TTC549 (cell line): ENCODE measurements around the gene FUOM.

Source experiments
- FAIRE-seq: peaks from 2 replicates; lab custom pipeline; 2012; peaks lifted over from hg19 to GRCh38; lab: Jason Lieb, UNC

The FUOM gene

DNA sequence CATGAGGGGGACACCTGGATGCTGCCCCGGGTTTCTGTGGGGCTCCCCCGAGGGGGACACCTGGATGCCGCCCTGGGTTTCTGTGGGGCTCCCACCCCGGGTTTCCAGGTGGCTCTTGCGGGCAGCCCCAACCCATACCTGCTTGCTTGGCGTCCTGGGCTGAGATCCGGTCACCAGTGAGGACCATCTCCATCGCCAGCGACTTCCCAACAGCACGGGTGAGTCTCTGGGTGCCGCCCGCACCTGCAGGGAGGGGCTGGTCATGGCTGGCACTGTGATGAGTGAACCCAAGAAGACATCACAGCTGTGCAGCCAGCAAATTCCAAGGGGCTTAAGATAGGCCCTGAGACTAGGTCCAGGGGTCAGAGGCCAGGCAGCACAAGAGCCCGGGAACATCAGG, 8.9 kb upstream of the FUOM start:
- FAIRE-seq, result no peak

DNA sequence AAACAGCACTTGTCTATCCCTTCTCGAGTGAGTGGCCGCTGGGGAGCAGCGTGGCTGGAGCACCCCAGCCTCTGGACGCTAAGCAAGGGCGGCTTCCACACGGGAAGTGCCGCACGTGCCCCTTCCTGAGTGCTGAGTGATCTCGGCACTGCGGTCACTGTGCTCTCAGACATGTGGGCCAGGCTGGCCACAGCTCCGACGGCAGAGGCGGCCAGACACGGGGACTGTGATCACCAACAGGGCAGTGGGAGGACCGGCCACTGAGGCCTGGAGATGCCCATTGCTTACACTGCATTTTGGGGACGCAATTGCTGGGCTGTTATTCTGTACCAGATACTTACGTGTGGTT, 8.3 kb upstream of the FUOM start:
- FAIRE-seq, result no peak

DNA sequence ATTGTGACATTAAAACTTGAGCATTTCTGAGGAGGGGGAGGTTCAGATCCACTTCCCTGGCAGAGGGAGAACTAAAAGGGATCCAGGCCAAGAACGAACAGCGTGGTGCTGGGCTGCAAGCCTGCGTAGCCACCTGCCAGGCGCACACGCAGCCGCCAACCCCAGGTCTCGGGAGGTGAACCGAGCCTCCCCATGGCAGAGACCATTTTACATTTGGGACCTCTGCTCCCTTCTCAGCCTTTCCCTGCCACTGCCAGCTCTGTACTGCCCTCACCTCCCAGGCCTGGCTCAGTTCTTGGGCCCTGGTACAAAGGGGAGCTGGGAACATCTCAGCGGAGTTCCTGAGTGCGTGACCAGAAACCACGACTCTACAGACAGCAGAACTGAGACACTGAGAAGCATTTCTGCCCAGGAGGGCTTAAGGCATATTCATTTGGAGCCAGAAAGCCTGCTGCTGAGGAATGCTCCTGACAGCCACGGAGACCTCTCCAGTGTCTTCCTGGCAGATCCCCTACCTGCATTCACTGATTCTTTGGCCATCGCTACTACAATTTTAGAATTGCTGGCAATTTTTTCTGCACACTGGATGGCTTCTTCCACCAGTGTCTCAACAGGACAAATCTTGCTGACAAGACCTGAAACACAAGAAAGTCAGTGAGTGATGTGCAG, 7.8 kb upstream of the FUOM start:
- no peak for FAIRE-seq

DNA sequence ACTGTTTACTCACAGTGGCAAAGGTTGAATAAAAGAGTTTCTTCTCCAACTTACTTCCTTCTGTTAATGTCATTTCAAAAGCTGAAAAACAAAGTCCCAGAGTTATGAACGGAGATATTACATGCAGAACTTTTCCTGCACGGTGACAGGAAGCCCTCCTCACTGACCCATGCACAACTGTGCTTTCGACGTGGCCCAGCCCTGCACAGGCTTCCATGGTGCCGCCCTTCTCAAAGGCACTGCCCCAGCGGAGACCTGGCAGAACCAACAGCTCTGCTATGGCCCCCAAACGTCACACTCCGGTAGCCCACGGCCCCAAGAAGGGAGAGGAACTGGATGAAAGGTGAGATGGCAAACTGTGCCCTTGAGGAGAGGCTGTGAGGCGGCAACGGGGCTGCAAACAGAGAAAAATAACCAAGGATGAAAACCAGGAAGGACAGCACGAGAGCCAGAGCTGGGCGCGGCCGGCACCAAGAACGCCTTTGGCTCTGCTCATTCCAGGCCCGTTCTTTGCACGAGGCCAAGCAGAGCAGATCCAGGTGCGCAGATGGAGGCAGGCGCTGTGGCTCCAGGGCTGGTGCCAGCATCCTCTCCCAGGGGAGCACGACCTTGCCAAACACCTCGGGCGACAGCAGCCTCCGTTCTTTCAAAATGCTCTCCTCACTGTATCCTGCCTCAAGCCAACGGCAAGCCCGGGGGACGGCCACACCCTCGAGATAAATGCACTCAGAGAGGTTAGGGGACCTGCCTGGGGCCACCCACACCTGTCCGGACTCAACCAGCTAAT, 7.0 kb upstream of the FUOM start:
- no peak for FAIRE-seq

DNA sequence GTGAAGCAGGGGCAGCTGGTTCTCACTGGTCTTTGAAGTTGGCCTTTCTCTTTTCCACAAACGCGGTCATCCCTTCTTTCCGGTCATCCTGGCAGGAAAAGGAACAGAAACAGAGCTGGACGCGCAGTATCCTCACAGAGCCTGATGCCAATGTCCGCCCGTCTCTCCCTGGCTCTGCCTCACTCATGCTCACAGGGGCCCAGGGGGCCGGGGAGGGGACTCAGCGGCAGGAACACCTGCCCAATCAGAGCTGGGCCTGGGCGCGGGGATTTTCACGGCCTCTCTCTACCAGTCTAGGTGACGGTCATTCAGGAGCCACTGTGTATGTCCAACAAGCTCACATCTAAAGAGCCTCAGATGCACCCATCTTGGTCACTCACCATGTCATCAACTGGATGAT, 5.0 kb upstream of the FUOM start:
- no peak for FAIRE-seq

DNA sequence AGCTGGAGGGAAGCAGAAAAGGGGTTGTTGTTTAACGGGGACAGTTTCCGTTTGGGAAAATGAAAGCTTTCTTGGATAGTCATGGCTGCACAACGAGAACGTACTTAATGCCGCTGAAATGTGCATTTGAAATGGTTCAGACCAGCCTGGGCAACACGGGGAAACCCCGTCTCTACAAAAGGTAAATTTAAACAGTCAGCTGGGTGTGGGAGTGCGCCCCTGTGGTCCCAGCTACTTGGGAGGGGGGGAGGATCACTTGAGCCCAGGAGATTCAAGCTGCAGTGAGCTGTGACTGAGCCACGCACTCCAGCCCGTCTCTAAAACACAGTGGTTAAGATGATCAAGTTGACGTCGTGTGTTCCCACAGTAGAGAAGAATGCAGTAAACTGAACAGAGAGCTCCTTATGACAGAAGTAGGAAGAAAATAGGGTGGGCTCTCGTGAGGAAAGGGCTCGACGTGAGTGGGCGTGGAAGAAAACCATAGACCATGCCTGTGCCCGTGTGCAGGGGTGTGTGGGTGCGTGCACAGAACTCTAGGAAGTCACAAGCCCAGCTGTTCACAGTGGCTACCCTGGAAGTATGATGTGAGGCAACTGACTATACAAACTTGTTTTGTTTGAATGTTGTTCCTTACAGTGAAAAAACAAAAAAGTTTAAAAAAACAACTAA, 4.1 kb upstream of the FUOM start:
- FAIRE-seq, result no peak

DNA sequence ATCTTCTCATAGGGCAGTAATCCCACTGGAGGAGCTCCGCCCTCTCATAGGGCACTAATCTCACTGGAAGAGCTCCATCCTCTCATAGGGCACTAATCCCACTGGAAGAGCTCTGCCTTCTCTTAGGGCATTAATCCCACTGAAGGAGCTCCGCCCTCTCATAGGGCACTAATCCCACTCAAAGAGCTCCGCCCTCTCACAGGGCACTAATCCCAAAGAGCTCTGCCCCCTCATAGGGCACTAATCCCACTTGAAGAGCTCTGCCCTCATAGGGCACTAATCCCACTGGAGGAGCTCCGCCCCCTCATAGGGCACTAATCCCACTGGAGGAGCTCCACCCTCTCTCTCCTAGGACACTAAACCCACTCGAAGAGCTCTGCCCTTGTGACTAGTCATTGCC, 3.4 kb upstream of the FUOM start:
- no peak for FAIRE-seq

DNA sequence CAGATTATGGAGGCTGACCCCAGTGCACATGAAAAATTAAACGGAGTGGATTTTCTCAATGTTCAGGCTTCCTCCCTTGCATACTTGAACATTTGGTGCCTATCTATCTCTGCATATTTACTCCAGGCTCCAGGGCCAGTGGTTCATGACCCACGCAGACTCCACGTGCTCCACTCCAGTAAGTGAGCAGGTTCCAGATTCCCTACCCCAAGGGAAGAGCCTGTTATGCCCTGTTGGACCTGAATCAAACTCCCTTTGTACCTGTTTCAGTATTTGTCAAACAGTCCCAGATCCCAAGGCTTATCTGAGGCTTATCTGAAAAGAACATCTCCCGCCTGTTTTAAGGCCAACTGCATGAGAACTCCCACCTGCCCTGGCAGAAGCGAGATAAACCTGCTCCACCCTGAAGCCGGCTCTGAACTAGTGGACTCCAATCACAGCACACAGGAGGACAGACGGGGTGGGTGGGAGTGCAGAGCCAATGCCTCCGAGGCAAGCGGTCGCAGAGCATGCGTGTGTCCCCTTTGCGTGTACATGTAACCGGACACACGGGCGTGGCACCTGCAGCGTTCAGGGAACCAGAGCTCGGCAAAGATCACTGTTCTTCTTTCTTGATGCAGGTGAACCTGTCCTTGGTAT, 2.3 kb upstream of the FUOM start:
- FAIRE-seq, result no peak

DNA sequence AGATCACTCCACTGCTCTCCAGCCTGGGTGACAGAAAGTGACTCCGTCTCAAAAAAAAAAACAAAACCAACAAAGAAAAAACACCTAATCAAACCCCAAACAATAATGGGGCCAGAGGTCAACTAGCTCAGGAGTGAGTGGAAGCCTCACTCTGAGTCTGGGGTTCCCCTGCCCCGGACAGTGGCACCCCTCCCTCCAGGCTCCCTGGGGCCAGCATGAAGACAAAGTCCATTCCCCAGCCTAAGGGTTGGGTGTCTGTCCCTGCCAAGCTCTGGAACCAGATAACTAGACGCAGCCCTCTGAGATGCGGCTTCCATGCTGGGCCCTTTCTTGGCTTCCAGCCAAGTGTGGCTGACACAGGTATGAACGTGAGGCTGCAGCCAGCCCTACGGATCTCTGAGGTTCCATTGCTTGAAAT, 1.7 kb upstream of the FUOM start:
- FAIRE-seq, result no peak

DNA sequence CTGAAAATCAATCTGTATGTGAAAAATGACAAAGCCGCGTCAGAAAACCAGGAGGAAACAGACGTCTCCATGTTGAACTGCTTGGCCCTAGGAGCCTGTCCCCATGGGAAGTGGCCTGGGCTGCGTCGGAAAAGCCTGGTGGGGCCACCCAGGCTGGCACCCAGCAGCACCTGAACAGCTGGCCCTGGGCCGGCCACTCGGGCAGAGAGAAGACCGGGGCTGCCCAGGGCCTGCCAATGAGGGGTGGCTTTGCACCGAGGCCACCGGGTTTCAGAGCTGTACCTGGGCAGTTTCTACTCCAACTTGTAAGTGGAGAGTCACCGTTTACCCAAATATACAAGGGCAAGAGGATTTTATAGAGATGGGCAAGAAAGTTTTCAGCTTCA, 1.1 kb upstream of the FUOM start:
- FAIRE-seq, result no peak

DNA sequence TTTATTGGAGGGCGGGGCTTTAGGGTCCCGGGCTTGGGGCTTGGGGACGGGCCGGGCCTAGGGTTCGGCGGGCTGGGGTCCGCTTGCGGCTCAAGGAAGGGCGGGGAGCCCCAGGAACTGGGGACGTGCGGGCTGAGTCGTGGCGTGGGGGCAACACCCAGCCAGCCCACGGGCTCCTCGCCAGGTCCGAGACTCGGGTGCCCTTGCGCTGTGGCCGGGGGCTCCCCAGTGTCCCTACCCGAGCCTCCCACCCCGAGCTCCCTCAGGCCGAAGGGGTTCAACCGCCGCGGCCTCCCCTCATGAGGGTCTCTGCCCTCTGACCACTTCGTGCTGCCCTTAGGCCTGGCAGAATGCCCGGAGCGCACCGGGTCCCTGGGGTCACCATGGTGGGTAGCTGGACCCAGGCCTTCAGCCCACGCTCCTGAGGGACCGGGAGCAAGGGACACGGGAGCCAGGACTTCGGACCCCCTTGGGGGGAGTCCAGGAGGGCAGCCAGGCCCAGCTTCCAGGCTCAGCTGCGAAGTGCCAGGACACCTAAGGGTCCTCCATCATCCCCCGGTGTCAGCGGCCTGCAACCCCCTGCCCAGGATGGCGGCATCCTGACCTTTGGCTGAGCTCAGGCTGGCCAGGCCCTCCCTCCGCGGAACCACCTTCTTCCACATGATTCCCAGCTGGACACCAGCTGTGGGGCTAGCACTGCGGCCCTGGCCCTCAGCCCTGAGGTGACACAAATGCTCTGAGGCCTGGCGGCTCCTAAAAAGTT, 524 bp upstream of the FUOM start:
- FAIRE-seq, result no peak

DNA sequence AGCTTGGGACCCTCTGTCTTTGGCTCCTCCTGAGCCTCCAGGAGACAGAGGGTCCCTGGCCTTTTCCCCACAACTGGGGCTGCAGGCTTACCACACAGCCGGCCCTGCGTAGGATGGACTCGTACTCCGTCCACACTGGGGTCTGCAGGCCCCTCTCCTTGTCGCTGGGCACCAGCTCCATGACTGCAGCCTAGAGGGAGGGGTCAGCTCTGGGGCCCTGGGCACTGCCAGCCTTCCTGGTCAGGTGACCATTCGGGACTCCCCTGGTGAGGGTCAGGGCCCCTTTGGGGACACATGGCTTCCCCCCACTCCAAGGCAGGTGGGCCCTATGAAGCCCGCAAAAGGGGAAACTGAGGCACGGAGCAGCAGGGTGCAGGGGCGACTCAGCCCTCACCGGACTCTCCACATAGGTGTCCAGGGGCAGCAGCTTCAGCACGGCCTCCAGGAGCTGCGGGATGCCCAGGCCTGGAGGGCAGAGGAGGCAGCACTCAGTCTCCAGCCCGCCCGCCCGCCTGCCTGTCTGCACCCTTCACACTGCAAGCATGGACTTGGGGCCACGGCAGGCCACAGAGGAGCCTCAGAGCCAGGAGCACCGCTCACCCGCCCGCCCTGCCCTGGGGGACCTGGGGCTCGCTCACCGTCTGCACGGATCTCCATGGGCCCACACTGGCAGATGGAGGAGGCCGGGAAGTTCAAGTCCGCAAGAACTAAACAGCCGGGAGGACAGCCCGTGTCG, 1.1 kb downstream of the FUOM start:
- no peak for FAIRE-seq

DNA sequence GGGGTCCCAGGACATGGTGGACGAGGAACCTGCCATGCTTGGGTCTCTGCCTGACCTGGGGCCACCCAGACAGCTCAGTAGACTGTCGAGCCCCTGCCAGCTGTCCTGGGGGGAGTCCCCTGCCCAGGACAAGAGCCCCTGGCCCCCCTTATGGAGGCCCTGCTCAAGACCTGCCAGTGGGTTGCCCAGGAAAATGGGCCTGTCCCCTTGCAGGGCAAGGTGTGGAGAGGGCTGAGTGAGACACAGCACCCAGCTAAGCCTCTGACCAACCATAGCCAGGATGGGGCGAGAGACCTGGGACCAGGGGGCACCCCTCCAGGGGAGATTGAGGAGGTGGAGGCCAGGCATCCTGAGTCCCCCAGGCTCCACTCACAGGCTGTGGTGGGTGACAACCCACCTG, 1.8 kb downstream of the FUOM start:
- FAIRE-seq, result no peak

DNA sequence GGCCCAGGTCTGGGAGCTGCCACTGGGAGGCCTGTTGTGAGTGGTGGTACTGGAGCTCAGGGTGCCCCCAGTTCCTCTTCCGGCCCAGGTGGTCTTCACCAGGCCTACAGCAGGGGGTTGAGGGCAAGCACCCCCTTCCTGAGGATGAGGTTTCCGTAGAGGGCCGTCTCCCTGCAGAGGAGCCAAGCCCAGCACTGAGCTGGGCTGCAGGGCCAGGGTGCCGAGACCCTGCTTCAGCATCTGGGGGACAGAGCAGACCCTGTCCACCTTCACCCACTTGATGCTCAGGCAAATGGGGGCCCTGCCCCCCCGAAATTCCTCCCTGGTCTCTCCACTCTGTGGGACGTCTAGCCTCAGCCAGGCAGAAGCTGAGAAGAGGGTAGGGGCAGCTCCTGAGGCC, 2.6 kb downstream of the FUOM start:
- FAIRE-seq, result no peak

DNA sequence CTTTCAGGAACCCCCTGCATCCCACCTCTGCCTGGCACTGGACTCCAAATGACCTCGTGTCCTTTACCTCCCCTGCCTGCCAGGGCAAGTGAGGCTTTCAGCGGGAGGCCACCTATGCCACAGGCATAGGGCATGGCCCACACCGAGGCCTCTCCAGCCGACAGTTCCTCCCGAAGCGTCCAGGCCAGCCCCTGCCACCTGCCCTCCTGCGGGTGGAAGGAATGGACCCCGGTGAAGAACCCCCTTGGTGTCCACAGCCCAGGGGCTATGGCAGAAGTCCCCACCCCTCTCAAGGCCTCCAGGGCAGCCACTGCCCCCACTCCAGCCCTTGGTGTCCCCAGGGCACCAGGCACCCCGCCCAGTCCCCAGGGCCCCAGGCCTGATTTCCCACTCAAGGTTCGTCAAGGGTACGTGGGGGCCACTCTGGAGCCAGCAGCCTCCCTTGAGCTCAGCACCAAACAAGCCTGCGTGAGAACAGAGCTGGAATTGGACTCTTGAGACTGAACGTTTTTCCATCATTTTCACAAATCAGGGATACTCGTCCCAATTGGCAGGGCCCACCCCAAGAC, 3.1 kb downstream of the FUOM start:
- no peak for FAIRE-seq

DNA sequence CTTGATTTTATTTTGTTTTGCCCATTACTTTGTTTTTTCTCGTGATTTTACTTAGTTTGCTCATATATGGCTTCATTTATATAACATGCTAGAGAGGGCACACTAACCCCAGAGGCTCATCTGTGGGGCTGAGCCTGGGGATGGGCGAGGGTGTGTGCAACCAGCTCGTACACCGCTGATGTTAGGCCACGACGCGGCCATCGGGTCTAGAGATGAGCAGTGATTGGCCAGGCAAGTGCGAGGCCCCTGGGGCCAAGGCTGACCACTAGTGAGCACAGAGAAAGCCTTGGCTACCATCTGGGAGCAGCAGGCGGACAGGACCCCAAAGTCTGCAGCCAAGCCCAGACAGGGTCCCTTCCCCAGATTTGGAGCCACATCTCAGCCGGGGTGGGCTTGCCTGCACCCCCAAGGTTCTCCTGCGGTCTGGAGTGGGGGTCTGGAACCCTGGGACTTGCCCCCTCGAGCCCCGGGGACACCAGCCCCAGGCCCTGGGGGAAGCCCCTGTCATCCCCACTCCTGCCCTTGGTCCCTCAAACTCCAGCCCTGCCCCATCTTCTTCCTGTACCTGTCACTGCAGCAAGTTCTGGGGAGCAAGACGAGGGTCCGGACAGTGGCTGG, 3.7 kb downstream of the FUOM start:
- FAIRE-seq, result no peak

DNA sequence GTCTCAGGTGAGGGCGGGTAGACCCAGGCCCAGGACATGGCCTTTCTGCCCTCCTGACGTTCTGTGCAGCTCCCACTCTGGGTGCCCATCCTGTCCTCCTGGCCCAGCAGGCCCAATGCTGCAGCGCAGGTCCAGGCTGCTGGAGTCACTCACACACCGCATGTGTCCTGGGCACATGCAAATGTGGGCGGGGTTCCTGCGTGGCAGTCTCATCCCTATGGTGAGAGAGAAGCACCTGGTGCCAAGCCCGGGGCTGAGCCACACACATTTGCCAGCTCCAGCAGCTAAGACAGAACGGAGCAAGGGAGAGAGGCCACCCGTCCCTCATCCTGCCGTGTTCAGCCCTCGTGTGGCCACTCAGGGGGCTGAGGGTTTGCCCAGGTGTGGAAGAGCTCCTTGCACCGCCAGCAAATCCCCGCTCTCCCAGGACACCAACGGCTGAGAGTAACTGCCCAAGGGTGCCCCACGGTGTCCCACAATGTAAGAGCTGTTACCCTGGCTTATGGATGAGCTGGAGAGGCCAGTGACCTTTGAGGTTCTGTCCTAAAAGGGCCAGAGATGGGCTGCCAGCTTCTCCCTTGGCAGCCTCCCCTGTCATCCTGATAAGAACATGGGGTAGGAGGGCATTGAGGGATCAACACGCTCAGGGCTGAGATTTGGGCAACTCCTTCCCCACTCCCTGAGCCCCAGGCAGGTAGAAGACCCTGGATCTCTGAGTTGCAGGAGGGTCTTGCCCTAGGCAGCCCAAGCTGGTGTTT, 4.4 kb downstream of the FUOM start:
- no peak for FAIRE-seq

DNA sequence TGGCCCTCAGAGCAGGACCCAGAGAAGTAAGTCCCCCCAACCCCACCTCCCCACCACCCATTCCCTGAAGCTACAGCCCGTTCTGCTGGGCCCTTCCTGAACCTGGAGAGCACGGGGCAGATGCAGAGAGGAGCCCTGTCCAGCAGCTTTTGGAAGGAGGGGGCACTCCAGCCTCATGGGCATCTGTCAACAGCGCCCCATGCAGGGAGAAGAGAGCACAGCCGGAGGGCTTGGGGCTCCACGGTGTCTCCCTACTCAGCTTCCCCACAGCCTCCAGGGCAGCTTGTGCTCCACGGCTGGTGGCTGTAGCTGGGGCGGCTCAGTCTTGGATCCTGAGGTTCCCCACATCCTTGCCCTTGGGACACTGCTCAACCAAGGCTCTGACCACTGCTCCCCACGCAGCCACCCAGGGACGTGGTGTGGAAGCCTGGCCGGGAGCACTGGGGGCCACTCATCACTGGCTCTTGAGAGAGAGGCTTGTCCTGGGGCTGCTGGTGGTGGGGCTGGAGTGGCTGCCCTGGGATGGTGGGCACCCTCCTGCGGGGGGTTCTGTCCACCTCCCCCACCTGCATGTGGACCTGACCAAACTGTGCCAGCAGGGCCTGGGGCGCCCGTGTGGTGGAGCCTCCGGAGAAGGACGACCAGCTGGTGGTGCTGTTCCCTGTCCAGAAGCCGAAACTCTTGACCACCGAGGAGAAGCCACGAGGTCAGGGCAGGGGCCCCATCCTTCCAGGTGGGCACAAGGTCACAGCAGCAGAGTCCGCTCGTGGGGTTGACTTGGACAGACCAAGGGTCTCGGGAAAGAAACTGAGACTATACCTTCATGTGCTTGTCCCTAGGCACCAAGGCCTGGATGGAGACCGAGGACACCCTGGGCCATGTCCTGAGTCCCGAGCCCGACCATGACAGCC, 6.2 kb downstream of the FUOM start:
- FAIRE-seq, result no peak

DNA sequence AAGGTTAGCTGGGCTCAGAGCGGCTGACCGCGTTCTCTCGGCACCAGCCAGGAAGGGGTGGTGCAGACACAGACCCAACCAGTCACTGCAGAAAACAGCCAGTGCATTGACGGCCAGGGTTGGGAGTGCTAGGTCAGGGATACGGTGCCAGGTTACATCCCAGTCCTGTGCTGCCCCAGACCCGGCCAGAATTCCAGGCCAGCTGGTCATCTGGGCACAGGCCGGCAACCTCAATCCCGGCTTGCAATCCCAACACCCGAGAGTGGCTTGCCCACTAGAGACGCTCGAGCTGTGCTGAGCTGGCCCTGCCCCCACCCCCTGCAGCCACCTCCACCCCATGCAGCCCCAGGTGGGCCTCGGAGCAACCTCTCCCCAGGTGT, 6.9 kb downstream of the FUOM start:
- no peak for FAIRE-seq
